GDM1 (cell line): Measurements from ENCODE around the gene BPIFB6.
"Not testable (repeated sequence)": the region's sequence is repeated elsewhere in the genome, so short reads cannot be mapped to it uniquely, and the experiment has no call there.

ENCODE experiments used
- DNase-seq: peaks from one replicate; lab custom pipeline; 2025; lab: John Stamatoyannopoulos, UW

The BPIFB6 gene

DNA sequence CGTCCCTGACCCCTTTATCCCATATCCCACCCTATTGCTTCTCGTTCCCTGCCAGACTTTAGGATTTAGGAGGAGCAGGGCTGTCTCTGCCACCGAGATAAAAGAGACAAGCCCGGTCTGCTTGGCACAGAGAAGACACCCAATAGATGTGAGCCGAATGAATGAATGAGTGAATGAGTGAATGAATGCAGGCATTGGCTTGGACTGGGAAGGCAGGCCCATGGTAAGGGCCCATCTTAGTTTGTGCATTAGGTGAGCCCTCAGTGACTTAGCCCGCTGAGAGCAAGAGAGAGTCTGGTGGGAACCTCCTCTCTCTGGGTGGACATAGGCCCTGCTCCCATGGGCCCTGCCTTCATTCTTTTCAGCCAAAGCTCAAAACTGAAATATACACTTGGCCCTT, 879 bp upstream of the BPIFB6 start:
- DNase-seq = no peak

DNA sequence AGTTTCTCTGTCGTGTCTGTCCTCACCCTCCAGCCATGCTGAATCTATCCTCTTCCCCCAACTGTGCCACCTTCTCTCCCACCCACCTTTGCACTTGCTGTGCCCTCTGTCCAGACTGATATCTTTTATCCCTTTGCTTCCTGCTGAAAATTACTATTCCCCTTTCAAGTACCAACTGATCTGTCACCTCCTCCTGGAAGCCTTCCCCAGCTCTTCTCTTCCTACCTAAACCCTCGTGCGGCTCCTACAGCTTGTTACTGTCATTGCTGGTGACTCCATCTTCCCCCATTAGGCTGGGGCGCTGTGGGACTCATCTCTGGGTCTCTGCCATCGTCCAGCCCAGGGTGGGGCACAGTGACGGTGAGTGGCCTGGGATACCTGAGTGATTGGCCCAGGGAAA, 1.1 kb downstream of the BPIFB6 start:
- DNase-seq = no peak

DNA sequence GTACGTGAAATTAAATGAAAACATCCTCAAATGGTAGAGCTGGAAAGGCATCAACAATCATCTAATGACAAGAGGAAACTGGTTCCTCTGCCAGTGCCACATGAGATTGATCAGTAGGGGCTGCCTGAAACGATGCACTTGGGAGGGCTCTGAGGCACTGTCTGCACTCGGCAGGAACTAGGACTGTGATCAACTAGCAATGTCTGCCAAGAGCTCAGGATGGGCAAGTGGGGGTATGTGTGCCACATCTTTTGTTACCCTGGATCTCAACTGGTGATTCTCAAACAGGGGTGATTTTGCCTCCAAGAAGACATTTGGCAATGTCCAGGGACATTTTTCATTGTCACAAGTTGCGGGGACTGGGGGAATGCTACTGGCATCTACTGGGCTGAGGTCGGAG, 1.9 kb downstream of the BPIFB6 start:
- DNase-seq = no peak

DNA sequence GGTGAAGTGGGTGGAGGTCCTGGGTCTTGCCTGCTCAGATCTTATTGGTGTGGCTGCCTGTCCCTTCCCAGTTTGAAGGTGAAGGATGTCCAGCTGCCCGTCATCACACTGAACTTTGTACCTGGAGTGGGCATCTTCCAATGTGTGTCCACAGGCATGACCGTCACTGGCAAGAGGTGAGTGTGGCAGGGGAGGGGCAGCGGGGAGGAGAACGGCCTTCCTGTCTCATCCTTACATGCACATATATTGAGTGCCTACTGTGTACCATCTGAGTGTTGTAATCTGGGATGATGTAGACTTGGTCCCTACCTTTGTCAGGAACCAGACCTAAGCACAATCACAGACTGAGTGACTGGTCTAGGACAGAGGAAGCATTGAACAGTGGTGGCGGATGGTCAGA, 2.7 kb downstream of the BPIFB6 start:
- DNase-seq = no peak

DNA sequence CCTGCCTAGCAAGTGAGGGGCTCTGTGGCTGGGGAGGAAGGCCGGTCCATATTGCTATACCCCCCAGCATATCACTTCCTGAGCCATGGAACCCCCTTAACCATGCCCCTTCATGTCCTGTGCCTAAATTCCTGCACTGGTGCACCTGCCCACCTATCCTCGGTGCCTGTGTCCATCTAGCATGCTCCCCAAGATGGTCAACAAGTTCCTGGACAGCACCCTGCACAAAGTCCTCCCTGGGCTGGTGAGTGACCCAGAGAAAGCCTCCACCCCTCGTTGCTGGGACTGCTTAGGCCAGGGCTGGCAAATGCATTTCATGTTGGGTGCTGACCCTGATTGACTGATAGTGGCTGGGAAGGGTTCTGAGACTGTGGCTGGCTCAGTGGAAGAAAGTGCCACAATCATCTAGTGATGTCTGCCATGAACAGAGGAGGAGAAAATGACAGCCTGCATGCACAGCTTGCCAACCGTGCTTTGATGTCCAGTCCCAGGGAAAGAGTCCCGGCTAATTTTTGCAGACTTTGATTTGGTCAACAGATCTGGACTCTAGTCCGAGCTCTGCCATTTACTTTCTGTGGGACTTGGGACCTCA, 3.5 kb downstream of the BPIFB6 start:
- no peak for DNase-seq

DNA sequence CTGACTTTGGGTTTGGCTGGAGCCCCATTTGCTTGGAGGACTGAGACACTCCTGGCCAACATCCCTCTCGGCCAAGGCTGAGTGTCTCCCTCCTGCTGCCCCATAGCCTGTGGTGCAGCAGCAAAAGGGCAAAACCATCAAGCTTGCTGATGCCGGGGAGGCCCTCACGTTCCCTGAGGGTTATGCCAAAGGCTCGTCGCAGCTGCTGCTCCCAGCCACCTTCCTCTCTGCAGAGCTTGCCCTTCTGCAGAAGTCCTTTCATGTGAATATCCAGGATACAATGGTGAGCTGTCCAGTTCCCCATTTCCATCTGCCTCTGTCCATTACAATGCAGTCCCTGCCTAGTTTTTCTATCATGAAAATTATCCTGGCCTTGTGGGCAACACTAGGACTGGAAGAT, 6.0 kb downstream of the BPIFB6 start:
- no peak for DNase-seq

DNA sequence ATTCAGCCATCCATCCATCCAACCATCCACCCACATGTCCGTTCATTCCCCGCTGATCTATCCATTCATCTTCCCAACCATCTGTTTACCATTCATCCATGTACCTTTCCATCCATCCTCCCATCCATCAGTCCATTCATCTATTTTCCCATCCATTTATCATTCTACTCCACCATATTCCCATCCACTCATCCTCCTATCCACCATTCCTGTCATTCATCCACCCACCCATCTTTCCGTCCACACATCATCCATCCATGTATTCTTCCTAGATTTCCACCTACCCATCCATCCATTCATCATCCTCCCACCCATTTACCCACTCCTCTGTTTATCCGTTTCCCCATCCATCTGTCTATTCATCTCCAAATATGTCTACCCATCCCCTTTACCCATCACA, 6.8 kb downstream of the BPIFB6 start:
- no peak for DNase-seq

DNA sequence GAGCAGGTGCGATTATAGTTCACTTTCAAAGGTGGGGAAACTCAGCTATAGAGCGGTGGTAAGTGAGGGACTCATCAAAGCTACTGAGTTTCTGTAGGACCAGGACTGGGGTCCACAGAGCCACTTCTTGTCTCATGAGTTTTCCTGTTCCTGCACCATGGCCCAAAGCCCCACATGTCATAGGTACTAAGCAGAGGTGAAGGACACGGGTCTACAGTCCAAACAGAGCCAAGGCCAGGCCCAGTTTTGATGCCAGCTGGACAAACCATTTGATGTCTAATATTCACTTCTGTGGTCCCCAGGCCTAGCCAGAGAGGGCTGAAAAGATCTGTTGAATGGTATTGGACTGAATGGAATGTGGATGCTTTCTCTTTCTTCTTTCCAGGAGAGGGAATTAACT, 11.0 kb downstream of the BPIFB6 start:
- DNase-seq = no peak

DNA sequence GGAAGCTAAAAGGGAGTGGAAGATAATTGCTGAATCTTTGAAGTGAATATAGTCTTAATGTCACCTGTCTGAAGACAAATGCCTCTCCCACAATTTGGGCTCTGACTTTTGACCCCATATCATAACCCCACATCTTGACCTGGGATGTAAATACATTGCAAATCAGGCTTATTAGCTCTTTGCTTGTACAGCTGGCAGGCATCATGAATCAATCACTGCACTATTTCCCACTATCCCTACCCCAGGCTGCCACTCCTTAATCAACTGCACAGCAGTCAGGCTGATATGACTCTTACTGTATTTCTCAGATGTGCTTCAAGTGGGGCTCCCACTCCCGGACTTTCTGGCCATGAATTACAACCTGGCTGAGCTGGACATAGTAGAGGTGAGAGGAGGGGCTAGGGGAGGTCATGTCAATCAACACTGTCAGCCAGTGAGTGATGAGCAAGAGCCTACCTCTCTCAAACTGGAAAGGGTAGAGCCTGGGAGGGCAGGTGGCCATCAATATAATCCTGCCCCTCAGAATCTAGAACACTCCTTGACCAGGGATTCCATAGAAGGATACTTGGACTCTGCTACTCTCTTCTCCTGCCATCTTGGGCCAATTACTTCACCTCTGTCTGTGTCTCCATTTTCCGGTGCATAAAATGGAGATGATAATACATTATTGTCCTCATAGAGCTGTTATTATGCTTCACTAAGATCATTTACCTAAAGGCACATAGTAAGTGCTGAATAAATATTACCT, 11.7 kb downstream of the BPIFB6 start:
- DNase-seq = no peak

DNA sequence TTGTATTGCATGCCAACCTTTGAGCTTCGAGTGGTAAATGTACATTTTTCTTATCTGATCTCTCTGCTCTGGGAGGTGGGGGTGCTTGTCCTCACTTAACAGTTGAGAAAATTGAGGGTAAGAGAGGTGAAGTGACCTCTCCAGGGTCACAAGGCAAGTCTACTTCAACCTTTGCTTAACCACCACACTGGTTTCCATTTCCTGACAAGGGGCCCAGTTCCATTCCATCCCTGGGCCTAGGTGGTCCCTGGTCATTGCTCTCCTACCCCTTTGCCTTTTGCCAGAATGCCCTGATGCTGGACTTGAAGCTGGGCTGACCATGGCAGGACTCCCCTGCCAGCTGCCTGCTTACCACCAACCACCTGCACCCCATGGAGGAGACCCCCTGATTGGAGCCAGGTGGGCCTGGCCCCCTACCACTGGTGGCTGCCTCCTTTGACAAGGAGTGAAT, 12.3 kb downstream of the BPIFB6 start:
- DNase-seq = no peak

DNA sequence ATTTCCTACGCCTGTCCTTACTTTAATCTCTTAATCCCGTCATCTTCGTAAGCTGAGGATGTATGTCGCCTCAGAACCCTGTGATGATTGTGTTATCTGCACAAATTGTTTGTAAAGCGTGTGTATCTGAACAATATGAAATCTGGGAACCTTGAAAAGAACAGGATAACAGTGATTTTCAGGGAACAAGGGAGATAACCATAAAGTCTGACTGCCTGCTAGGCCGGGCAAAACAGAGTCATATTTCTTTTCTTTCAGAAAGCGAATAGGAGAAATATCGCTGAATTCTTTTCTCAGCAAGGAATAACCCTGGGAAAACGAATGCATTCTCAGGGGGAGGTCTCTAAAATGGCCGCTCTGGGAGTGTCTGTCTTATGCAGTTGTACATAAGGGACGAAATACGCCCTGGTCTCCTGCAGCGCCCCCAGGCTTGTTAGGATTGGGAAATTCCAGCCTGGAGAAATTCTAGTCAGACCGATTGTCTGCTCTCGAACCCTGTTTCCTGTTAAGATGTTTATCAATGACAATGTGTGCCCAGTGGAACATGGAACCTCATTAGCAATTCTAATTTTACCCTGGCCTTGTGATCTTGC, 13.8 kb downstream of the BPIFB6 start:
- not testable (repeated sequence) for DNase-seq

DNA sequence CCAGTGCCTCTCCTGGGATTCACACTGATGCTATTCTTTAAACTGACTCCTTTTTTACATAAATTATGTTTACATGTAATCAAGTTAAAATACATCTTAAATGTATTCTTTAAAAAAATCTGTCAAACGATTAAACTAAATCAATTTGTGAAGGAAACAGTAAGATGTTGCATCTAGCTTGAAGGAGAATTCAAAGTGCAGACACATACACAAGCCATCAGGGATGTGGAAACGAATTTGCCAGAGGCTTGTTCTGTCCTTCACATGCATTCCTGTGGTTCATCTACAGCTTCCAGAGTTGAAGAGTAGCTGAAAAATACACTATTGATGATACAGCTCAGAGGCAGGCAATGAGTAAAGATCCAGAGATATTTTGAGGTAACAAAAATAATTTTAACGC, 15.0 kb downstream of the BPIFB6 start:
- no peak for DNase-seq

DNA sequence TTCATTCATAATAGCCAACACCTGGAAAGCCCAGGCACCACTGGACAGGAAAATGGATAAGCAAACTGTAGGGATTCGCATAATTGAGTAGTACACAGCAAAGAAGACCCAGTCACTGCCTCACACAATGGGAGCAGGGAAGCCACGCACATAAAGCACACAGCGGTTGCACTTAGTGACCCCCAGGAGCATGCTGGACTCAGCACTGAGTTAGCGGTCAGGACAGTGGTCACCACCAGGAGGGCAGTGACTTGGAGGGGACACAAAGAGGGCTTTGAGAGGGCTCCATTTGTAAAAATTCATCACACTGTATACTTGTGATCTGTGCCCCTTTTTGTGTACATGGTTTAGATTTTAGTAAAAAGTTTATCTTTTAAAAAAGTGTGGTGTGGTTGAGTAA, 19.9 kb downstream of the BPIFB6 start:
- no peak for DNase-seq

DNA sequence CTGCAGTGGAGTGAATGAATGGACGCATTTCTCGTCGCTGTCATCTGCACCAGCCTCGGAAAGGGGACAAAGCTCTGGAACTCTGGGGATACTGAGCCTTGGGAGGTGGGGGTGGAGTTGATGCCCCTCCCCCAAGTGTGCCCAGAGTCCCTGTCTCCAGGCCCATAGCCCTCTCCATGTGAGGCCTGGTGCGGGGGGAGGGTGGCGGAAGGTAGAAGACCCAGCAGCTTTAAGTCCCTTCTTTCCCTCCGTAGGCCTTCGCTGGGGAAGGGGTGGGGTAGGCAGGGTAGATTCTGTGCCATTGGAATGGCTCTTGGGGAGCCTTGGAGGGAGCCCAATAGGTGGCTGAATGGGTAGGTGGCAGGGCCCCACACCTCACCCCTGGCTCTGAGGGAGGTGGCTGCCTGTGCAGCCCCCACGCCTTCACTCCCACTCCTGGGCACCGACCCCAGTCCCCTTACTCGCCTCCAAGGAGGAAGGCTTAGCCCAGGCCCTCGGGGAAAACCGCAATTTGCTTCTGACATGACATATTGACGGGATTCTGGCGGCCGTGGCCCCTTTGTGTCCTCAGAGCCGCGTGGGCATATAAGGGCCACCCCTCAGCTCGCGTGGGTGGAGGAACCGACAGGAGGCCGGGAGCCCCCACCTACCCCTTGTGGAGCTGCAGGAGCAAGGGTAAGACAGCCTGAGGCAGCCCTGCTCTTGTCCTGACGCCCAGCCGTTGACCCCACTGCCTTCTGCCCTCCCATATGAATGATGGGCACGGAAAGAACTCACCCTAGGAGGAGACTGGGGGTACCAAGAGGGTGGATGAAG, 22.1 kb downstream of the BPIFB6 start, which contains the start of gene BPIFB3:
BPIFB3 (plus strand) TSS at position 613 of the 816 bp plus-strand sequence. CDS start 1,533 bp downstream, outside the sequence.
- no peak for DNase-seq

DNA sequence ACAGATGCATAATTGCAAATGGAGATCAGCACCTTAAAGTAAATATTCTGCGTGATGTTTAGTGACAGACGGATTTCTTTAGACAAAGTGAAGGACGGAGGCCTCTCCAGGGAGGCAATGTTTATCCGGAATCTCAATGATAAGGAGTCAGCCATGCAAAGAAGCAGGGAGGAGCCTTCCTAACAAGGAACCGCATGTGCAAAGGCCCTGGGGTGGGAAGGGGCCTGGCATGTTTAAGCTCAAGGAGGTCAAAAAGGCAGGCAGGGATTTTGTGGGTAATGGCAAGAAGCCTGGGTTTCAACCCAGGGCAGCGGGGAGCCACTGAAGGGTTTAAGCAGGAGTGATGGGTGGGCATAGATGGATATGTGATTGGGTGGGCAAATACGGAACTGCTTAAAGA, 22.9 kb downstream of the BPIFB6 start:
- DNase-seq = no peak

DNA sequence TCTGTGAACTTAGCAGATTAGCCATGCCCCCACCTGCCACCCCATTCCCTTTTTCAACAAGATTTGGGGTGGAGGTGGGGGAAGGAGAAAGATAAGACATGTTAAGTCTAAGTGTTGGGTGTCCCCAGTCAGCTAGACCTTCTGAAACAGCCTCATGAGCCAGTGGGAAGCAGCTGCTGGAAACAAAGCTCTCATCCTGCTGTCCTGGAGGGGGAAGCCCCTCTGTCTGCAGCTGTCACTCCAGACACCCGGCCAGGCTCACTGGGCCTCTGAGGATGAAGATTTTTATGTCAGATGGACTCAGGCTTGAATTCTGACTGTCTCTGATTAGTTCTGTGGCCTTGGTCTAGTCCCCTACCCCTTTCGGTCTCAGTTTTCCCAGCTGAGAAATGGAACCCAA, 23.3 kb downstream of the BPIFB6 start:
- DNase-seq = no peak

DNA sequence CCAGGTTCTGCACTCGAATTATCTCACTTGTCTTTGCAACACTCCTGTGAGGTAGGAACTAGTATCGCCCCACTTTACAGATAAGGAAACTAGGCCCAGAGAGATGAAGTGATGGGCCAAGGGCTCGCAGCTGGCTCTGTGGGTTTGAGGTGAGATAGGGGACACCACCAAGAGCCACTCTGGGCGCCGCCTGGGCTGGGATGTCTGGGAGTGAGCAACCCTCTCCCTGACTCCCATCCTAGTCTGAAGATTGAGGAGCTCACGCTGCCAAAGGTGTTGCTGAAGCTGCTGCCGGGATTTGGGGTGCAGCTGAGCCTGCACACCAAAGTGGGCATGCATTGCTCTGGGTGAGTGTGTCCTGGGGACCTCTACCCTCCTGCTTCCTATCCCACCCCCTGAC, 27.7 kb downstream of the BPIFB6 start:
- no peak for DNase-seq

DNA sequence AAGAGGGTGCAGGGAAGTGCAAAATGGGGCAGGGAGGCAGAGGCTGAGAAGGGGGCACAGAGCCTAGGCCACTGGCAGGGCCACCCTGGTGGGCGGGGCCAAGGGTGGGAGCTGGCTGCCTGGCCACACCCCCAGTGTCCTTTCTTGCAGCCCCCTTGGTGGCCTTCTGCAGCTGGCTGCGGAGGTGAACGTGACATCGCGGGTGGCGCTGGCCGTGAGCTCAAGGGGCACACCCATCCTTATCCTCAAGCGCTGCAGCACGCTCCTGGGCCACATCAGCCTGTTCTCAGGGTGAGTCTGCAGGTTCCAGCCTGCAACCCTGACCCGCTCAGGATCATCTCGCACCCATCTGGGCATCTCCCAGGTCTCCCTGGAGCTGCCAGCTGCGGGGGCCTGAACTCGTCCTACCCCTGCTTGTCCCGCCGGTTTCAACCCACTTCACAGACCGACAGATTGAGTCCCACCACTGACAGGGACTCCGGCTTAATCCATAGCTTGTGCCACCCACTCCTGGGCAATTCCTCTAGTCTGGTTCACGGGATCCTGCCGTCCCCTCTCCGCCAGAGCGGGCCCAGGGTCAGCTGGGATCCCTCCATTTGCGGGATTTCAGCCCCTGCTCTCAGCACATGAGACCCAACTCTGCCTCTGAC, 28.4 kb downstream of the BPIFB6 start:
- no peak for DNase-seq

DNA sequence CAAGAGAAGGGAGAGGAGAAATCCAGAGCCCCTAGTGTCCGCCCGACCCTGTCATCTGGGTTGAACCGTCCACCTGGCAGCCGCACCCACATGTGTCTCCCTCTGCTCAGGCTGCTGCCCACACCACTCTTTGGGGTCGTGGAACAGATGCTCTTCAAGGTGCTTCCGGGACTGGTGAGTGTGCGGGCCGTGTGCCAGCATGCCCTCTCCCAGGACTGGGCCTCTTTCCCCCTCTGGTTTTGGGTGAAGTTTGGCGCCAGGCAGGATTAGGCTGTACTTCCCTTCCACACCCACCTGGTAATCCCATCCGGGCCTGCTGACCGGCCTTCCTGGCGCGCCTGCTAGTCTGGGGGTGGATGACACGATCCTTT, 30.2 kb downstream of the BPIFB6 start:
- DNase-seq = no peak

DNA sequence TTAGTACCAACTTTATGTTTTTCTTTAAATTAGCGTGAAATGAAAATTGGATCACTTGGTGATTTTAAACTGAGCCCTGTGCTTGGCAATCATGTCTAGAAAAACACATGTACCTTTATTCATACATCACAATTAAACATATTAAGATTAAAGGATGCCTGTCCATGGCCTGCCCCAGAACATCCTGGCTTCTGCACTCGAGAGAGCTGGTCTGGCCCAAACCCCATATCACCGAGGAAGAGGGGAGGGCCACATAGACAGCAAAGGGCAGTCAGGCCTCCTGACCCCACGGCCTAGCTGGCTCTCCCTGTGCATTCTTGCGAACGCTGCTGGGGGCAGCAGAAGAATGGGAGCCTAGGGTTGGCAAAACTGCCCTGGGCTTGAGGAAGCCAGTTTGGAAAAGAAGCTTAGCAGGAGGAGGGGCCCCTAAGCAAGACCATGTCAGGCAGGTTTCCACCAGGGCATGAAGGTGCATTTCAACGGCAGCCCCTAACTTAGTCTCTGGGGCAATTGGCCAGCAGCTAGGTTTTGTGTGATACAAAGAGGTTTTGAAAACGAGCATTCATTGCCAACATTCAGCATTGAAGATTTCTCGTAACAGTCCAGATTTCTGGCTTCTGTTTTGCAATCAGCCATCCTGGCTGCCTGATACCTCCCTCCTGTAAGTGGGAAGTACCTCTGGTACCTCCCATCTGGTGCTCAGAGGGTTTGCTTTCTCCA, 30.8 kb downstream of the BPIFB6 start:
- no peak for DNase-seq

DNA sequence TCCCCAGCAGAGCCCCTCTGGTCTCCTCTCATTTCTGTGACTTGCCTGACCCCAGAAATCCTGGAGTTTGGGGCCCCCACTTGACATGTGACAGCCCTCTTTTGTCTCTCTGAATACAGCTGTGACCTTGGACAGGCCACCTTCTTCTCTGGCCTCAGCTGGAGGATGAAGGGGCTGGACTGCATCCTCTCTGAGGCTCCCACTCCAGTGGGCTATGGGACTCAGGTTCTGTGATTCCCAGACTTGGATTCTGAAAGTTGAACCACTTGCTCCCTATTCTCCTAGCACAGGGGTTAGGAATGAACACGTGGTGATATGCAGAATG, 31.3 kb downstream of the BPIFB6 start:
- DNase-seq = no peak

DNA sequence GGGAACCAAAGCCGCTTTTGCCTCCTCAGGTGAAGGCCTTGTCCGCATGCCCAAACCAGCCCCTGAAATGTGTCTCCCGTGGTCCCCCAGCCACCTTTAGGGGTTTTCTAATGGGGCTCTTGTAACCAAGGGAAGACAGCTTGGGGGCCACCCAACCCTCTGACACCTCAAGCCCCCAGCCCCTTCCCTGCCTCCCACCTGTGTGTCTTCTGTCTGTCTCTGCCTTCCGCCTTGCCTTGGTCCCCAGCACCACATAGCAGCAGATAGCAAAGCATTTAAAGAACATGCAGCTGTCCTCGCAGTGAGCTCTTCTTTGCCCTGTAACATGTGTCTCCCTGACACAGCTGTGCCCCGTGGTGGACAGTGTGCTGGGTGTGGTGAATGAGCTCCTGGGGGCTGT, 31.8 kb downstream of the BPIFB6 start:
- no peak for DNase-seq
